ENCODE data around the gene OR2Y1. TPM values are rescaled to one million over a fixed set of nuclear protein-coding genes. Genes with fewer than 3 reads are reported as not detected.
"Not testable (repeated sequence)": the region's sequence is repeated elsewhere in the genome, so short reads cannot be mapped to it uniquely, and the experiment has no call there.

The OR2Y1 gene
- polyA plus RNA-seq, 10 donors, result not detected

DNA sequence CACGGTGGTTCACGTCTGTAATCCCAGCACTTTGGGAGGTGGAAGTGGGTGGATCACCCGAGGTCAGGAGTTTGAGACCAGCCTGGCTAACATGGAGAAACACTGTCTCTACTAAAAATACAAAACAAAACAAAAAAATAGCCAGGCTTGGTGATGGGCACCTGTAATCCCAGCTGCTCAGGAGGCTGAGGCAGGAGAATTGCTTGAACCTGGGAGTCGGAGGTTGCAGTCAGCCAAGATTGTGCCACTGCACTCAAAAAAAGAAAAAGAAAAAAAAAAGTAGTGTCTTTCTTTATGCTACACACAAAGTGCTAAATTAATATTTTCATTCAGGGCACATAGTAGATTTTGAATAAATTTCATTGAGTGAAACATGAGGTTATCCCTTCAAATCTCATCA is 1.1 kb upstream of the OR2Y1 start:
- DNase-seq, result not testable (repeated sequence)

DNA sequence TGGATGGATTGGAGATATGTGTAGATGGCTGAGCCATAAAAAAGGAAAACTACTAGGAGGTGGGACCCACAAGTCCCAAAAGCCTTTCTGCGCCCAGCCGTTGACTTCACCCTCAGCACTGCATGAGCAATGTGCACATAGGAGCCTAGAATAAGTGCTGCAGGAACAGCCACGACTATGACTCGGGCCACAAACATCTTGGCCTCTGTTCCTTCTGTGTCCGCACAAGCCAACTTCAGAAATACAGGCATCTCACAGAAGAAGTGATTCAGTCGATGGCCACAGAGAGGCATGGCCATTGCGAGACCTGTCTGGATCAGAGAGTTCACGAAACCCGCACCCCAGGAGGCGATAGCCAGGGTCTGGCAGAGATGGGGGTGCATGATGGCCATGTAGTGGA is 587 bp downstream of the OR2Y1 start:
- DNase-seq, result no peak

DNA sequence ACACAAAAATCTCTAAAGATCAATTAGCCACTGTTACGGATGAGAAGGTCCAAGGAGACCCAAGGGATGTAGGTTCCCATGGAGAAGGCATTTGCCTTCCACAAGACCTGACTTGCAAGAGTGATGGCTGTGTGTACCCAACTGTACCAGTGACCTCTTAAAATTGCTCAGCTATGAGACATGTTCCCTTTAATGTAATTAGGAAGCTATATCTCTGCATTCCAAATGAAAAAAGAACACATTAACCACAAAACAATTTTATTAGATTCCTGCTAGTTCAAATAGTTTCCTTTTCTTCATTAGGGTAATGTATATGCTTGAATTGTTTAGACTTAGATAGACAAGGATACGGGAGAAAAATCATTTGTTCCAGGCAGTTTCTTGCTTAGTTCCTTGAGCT is 3.3 kb downstream of the OR2Y1 start:
- no peak for DNase-seq

DNA sequence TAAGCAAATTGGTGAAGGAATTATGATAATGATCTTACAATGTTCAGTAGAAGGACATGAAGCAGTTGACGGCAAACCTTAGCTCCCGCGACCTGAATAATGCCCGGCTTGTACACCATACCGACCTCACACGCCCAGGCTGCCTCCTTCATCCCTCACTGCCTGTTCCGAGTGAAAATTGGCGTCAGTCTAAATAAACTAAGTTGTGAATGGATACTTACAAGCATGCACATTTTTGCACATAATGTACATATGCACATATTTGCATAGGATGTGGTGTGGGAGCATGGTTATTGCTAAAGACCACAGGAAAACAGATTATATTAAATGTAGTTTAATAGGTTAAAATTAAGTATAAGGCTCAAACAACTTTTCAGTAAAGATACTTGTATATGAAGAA is 14.9 kb downstream of the OR2Y1 start:
- no peak for DNase-seq

DNA sequence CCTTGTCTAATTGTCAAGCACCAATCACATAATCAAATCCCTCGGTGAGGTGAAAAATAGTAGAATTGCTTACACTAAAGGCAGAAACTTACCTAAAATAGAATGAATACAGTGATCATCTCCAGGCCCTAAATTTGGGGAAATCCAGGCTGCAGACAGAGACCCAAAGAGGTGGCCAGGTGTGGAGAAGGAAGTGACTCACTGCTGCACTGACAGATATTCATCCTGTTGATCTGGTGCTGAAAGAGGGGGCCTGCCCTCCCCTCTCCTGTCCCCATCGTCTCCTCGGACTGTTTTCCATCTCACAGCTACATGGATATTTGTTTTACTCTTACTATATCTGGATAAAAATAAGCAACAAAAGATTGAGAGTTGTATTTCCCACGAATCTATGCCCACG is 15.9 kb downstream of the OR2Y1 start:
- DNase-seq, result no peak

DNA sequence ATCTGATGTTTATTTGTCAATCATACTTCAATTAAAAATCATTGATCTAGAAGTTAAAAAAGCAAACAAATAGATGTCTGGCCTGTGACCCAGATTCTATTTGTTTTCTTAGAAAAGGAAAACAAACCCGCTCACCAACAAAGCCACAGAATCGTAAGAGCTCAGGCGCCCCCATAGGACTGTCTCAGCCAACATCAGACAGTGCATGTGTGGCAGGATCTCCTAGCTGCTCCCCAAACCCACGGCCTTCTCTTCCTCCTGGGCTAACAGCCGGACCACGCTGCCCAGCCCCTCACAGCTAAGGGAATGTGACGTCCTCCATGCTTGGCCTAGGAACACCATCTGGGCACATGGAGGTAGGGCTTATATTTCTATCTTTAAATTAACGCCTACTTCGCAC is 19.4 kb downstream of the OR2Y1 start:
- no peak for DNase-seq

DNA sequence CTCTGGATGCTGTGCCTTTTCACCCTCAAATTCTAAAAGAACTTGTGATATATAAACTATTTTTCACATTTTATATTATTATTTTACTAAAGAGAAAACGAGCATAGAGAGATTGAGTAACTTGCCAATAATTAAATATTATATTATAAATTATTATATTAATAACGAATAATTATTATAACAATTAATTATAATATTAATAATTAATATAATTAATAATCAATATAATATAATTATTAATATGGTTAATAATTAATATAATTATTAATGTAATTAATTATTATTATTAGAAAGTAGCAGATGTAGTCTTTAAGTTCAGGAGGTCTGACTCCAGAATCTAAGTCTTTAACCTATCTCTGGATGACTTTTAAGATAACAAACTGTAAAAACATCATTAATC is 20.1 kb downstream of the OR2Y1 start:
- DNase-seq, result no peak

DNA sequence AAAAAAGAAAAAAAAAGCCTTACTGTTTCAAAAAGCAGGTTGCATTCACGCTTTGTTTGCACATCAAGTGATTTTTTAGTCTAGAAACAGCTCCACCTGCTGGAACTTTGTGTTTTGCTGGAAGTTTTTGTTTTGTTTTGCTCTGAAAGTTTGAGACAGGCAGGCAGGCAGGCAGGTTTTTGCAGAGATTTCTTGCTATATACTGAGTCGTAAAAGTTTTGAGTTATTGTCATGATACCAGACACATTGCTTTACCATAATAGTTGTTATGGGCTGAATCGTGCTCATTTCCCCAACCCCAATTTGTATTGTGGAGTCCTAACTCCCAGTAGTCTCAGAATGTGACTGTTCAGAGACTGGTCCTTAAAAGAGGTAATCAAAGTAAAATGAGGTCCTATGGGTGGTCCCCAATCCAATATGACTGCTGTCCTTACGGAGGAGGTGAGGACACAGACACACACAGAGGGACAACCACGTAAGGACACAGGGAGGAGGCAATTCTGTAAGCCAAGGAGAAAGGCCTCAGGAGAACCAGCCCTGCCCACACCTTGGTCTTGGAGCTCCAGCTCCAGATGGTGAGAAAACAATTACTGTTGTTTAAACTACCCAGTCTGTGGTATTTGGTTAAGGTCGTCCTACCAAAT is 20.9 kb downstream of the OR2Y1 start:
- peak; percentile 5 to 36 (median 23) for DNase-seq

DNA sequence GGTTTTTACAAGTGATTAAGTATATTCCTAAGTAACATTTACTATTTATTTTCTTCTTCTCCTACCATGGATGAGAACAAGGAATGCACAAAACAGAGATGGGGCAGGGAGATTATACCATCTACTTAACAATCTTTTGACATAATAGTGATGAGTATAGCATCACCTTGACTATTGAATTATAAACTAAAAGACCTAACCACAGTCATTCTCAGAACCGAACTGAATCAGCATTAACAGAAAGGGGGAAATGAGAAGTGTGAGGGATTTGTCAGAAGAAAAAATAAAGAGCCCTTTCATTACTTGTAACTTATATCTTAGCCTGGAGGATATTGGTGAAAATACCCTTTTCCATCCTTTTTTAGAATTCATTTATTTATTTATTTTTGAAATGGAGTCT is 21.9 kb downstream of the OR2Y1 start:
- no peak for DNase-seq

DNA sequence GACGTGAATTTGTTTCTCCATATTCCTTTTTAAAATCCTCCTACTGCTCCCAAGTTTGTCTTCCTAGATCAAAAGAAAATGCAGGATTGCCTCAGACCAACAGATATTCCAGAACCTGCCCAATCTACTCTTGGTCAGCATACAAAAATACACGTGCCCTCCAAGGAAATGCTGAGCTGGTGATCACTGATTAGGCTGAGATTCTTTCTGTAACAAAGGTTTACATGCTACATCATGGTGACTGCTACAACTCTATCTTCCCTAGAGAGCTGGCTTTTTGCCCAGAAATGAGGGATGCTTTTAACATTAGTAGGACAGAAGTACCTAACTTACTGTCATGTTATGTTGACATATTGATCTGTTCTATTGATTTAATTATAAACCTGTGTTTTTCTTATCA is 35.5 kb downstream of the OR2Y1 start:
- peak in 1 of 3 donors; percentile 2 for DNase-seq

DNA sequence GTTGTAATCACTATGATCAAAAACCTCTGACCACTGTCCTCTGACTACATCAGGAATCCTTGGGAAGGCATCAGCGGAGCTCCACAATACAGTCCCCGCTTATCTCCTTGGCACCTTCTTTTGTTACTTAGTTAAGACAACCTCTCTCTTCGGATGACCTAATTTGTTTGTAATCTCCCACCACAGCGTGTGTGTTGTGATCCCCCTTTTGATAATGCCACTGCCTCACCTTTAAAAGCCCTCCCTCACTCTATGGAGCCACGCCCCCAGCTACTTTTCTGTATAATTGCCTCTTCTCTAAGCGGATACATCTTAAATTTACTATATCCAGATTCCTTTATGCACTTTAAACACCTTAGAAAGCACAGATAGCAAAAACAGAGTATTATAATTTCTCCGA is 35.9 kb downstream of the OR2Y1 start:
- DNase-seq, result no peak

DNA sequence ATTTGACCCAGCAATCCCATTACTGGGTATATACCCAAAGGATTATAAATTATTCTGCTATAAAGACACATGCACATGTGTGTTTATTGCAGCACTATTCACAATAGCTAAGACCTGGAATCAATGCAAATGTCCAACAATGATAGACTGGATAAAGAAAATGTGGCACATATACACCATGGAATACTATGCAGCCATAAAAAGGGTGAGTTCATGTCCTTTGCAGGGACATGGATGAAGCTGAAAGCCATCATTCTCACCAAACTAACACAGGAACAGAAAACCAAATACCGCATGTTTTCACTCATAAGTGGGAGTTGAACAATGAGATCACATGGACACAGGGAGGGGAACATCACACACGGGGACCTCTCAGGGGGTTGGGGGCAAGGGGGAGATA is 36.5 kb downstream of the OR2Y1 start:
- DNase-seq, result not testable (repeated sequence)

DNA sequence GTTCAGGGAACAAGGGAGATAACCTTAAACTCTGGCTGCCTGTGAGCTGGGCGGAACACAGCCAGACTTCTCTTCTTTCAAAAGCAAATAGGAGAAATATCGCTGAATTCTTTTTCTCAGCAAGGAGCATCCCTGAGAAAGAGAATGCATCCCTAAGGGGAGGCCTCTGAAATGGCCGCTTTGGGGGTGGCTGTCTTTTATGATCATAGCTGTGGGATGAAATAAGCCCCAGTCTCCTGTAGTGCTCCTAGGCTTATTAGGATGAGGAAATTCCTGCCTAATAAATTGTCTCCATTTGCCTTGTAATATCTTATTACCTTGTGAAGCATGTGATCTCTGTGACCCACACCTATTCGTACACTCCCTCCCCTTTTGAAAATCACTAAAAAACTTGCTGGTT is 39.4 kb downstream of the OR2Y1 start:
- DNase-seq, result not testable (repeated sequence)

DNA sequence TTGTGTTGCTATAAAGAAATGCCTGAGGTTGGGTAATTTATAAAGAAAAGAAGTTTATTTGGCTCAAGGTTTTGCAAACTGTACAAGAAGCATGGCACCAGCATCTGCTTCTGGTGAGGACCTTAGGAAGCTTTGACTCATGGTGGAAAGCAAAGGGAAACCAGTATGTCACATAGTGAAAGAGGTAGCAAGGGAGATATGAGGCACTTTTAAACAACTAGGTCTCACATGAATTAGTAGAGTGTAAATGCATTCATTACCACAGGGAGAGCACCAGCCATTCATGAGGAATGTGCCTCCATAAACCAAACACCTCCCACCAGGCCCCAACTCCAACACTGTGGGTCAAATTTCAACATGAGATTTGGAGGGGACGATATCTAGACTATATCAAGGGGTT is 40.8 kb downstream of the OR2Y1 start:
- no peak for DNase-seq

DNA sequence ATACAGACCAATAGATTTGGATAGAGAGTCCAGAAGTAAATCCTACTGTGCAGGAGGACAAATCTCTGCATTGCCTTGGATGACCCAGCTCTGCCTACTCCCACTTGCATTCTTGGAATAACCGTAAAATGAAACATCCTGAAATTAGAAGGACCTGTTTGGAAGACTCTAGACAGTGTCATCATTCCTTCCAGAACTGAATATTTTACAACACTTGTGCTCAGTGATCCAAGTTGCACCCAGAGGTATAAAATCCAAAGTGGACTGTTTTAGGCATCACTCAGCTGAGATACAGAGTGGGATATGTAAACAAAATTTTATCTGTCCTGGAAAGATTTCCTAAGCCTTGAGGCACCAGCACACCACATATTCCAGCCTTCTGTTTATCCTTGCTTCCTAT is 43.7 kb downstream of the OR2Y1 start:
- no peak for DNase-seq

DNA sequence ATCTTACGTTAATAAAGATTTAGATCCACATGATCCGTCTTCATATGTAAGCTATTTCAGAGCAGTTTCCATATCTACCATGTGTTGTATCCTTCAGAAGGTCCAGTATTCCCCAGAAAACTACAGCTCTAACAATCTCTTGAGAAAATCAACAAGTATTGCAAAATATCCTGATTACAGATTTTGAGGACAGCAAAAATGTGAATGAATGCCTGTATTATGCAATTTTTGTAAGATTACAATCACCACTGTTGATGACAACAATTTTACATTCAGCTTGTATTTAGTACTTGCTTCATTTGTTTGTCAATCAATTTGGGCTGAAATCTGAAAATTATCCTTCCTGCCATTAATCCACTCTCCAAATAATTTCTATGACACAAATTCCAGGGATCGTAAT is 47.4 kb downstream of the OR2Y1 start:
- DNase-seq, result no peak

DNA sequence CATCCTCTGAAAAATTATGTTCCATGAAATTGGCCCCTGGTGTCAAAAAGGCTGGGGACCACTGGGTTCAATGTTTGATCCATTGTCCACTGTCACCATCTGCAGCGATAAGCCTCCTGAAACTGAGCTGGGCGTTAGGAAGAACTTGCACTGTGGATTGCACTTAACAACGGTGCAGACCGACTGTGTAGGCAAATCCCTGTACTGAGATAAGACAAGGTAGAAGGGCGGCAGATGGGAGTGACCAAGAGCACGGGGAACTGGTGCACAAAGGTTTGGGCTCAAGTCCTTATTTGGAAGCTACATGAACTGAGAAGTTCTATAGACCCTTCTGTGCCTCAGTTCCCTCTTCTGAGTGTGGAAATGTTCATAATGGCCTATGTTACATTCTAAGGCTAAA is 48.8 kb downstream of the OR2Y1 start:
- DNase-seq, result no peak

DNA sequence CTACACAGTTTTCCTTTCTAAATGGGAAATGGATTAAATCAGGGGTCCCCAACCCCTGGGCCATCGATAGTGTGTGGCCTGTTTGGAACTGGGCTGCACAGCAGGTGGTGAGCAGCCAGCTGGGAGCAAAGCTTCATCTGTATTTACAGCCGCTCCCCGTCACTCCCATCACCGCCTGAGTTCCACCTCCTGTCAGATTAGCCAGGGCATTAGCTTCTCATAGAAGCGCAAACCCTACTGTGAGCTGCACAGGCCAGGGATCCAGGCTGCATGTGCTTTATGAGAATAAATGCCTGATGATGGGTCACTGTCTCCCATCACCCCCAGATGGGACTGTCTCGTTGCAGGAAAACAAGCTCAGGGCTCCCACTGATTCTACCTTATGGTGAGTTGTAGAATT is 49.3 kb downstream of the OR2Y1 start:
- no peak for DNase-seq

DNA sequence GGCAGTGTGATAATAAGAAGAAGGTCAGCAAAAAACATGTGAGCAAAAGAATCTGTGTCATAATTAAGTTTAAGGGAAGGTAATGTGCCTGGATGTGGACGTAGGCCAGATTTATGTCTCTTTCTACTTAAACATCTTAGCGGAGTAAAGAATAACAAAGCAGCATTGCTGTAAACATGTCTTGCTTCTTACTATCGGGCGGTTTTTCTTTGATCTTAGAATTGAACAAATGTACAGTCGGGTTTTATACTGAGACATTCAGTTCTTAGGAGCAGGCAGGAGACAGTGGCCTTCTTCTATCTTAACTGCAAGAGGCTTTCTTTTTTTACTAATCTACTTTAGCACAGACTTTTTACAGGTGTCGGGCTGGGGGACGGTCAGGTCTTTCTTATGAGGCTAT is 50.1 kb downstream of the OR2Y1 start:
- DNase-seq, result no peak

Other genes with a start within 250 kb of the OR2Y1 start
- gene CNOT6, start 245.7 kb downstream of the OR2Y1 start, polyA plus RNA-seq (ENCODE audit: insufficient read length in 10 of 10), result 10 to 100 TPM; 20.2 to 32.6 (median 26.4) TPM
- 1 to 10 TPM in 4 of 10 donors, under 1 TPM in 6; 0.47 to 1.8 (median 0.90) TPM for gene SCGB3A1, start 148.6 kb downstream of the OR2Y1 start, polyA plus RNA-seq (ENCODE audit: insufficient read length in 10 of 10)
- gene FLT4, start 90.5 kb downstream of the OR2Y1 start, polyA plus RNA-seq (ENCODE audit: insufficient read length in 10 of 10), result 10 to 100 TPM in 2 of 10 donors, 1 to 10 TPM in 8; 5.6 to 11.7 (median 8.1) TPM
- 10 to 100 TPM; 65.3 to 98.3 (median 78.1) TPM for gene MGAT1, start 62.7 kb upstream of the OR2Y1 start, polyA plus RNA-seq (ENCODE audit: insufficient read length in 10 of 10)
- 10 to 100 TPM; 19.4 to 34.6 (median 28.4) TPM for gene ZFP62, start 121.2 kb upstream of the OR2Y1 start, polyA plus RNA-seq (ENCODE audit: insufficient read length in 10 of 10)
- under 1 TPM in 4 of 10 donors, not detected in 6; 0.10 to 0.31 (median 0.16) TPM for gene BTNL8, start 159.1 kb upstream of the OR2Y1 start, polyA plus RNA-seq (ENCODE audit: insufficient read length in 10 of 10)
- under 1 TPM in 1 of 10 donors, not detected in 9; 0.09 TPM for gene BTNL3, start 248.8 kb upstream of the OR2Y1 start, polyA plus RNA-seq (ENCODE audit: insufficient read length in 10 of 10)

Measured in muscle of back (tissue), 11 donors.